Measurements from ENCODE around the gene SPINK2. TPM values are rescaled to one million over a fixed set of nuclear protein-coding genes. Genes with fewer than 3 reads are reported as not detected.

Gene SPINK2
- total RNA-seq, 1 donor = not detected

DNA sequence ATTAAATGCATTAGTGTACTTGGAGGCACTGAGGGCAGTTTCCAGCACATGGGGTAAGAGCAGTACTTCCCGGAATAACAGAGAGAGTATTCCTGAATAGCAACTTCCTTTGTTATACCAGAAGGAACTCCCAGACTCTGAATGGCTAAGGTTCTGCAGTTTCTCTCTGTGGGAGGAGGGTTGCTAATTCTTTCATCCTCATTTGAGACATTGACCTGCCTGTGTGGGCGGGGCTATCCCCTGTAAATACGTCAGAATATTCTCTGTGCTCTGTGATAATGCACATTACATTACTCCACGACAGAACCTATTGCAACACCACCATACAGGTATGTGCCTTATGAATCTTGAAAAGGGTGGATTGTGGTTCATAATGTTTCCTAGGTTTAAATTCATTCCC lies 52.7 kb downstream of the SPINK2 start:
- no peak overlapping the region for H3K4me3 ChIP-seq (ENCODE audit: low read depth, low read length)
- DNase-seq (ENCODE audit: low read depth) = no peak
- TF ChIP-seq, protein P1, sequence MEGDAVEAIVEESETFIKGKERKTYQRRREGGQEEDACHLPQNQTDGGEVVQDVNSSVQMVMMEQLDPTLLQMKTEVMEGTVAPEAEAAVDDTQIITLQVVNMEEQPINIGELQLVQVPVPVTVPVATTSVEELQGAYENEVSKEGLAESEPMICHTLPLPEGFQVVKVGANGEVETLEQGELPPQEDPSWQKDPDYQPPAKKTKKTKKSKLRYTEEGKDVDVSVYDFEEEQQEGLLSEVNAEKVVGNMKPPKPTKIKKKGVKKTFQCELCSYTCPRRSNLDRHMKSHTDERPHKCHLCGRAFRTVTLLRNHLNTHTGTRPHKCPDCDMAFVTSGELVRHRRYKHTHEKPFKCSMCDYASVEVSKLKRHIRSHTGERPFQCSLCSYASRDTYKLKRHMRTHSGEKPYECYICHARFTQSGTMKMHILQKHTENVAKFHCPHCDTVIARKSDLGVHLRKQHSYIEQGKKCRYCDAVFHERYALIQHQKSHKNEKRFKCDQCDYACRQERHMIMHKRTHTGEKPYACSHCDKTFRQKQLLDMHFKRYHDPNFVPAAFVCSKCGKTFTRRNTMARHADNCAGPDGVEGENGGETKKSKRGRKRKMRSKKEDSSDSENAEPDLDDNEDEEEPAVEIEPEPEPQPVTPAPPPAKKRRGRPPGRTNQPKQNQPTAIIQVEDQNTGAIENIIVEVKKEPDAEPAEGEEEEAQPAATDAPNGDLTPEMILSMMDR (IDR thresholded peaks at IDR 0.05; ENCODE audit: insufficient read depth, low read depth, low read length) = no peak

GRCh38 chr4:56768316-56768715 lies 53.2 kb downstream of the SPINK2 start:
- TF ChIP-seq, protein P1 (IDR thresholded peaks at IDR 0.05; ENCODE audit: insufficient read depth, low read depth, low read length) = no peak
- no peak overlapping the region for H3K4me3 ChIP-seq (ENCODE audit: low read depth, low read length)
- DNase-seq (ENCODE audit: low read depth) = no peak

DNA sequence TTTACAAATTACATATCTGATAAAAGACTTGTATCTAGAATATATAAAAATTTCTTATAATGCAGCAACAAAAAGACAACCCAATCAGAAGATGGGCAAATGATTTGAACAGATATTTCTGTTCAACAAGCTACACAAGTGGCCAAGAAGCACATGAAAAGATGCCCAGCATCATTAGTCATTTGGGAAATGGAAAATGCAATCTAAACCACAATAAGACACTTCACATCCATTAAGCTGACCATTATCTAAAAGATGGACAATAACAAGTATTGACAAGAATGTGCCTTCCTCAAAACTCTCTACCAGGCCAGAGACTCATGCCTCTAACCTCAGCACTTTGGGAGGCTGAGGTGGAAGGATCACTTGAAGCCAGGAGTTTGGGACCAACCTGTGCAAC lies 53.9 kb downstream of the SPINK2 start:
- no peak overlapping the region for H3K4me3 ChIP-seq (ENCODE audit: low read depth, low read length)
- no peak for DNase-seq (ENCODE audit: low read depth)
- TF ChIP-seq, protein P1 (IDR thresholded peaks at IDR 0.05; ENCODE audit: insufficient read depth, low read depth, low read length) = no peak

DNA sequence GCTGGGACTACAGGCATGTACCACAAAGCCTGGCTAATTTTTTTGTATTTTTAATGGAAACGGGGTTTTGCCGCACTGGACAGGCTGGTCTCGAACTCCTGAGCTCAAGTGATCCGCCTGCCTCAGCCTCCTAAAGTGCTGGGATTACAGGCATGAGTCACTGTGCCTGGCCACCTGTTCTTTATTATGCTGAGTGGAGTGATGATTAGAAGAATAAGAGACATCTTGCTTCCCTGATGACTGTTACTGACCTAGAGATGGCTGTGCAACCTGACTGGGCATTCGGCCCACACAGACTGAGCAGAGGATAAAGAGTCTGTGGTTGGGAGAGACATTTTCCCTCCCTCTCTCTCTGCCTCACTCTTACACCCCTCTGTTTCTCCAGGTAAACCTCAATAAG lies 56.7 kb downstream of the SPINK2 start:
- no peak overlapping the region for H3K4me3 ChIP-seq (ENCODE audit: low read depth, low read length)
- TF ChIP-seq, protein P1 (IDR thresholded peaks at IDR 0.05; ENCODE audit: insufficient read depth, low read depth, low read length) = no peak
- DNase-seq (ENCODE audit: low read depth) = peak; percentile 51

DNA sequence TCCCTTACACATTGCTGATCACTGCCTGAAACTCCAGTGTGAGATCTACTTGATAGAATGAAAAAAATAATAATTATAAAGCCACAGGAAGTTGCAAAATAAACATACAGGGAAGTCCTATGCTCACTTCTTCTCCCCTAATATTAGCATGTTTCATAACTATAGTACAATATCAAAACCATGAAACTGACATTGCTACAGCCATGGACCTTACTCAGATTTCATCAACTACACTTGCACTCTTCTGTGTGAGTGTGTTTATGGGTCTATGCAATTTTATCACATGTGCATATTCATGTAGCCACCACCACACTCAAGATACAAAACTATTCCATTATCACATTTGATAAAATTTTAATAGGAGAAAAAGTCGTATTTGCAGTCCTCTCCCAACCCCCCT lies 57.3 kb downstream of the SPINK2 start:
- H3K4me3 ChIP-seq (ENCODE audit: low read depth, low read length) = no peak overlapping the region
- no peak for DNase-seq (ENCODE audit: low read depth)
- TF ChIP-seq, protein P1 (IDR thresholded peaks at IDR 0.05; ENCODE audit: insufficient read depth, low read depth, low read length) = no peak

GRCh38 chr4:56762484-56763250 lies 58.8 kb downstream of the SPINK2 start:
- TF ChIP-seq, protein P1 (IDR thresholded peaks at IDR 0.05; ENCODE audit: insufficient read depth, low read depth, low read length) = no peak
- no peak overlapping the region for H3K4me3 ChIP-seq (ENCODE audit: low read depth, low read length)
- DNase-seq (ENCODE audit: low read depth) = no peak

DNA sequence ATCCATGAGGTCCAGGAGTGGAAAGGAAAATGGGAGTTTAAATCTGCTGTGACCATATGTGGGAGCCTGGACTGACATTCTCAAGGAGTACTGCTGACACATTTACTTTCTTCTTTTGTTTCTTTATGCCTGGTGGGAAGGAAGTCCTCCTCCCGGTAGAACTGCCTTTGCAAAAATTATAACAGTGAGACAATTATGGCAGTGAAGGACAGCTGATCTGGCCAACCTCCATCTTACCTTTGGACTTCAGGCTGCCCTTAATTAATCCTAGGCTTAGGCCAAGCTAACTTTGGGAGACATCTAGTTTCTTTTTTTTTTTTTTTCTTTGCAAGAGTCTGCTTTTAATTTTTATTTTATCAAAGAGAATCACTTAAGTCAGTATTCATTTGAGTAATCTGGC lies 61.3 kb downstream of the SPINK2 start:
- TF ChIP-seq, protein P1 (IDR thresholded peaks at IDR 0.05; ENCODE audit: insufficient read depth, low read depth, low read length) = no peak
- H3K4me3 ChIP-seq (ENCODE audit: low read depth, low read length) = no peak overlapping the region
- no peak for DNase-seq (ENCODE audit: low read depth)
